CD4-positive, CD25-positive, alpha-beta regulatory T cell (primary cell): ENCODE measurements around the gene RAET1E. TPM values are rescaled to one million over a fixed set of nuclear protein-coding genes. Genes with fewer than 3 reads are reported as not detected.
"Not testable (repeated sequence)": the region's sequence is repeated elsewhere in the genome, so short reads cannot be mapped to it uniquely, and the experiment has no call there.

ENCODE experiments used
- ATAC-seq, 2 donors: fragments of 150-1000 bp; cut with Tn5 transposase; one replicate each; pipeline ENCODE4 v1.10.0; 2021; ENCODE audit warnings: low read depth in 2 of 2, moderate number of reproducible peaks in 2 of 2, moderate library complexity in 1 of 2
- DNase-seq, 3 donors: peaks; one replicate each; pipeline versions ENCODE4 v3.0.0 to v3.0.0-alpha.2; 2012 to 2022; ENCODE audit warnings: mixed read lengths in 1 of 3
- H3K27ac ChIP-seq: one replicate; pipeline ENCODE4 v1.7.0; 2013; ENCODE audit warnings: mild to moderate bottlenecking, low read length; ENCODE audit not compliant: insufficient read depth, poor library complexity, severe bottlenecking
- H3K27me3 ChIP-seq: one replicate; pipeline ENCODE4 v1.7.0; 2013; ENCODE audit warnings: low read length; ENCODE audit not compliant: control insufficient read depth, insufficient read depth
- H3K36me3 ChIP-seq: one replicate; pipeline ENCODE4 v1.7.0; 2013; ENCODE audit warnings: mild to moderate bottlenecking, low read length, moderate library complexity; ENCODE audit not compliant: control insufficient read depth, insufficient read depth
- H3K4me1 ChIP-seq: 2 replicates; pipeline ENCODE4 v1.7.0; 2013; ENCODE audit warnings: mild to moderate bottlenecking, low read length; ENCODE audit not compliant: insufficient read depth, control insufficient read depth, poor library complexity, severe bottlenecking
- H3K4me3 ChIP-seq: one replicate; pipeline ENCODE4 v1.7.0; 2013; ENCODE audit warnings: low read depth, mild to moderate bottlenecking, low read length, moderate library complexity
- H3K9me3 ChIP-seq, 2 experiments: 1 replicate in 1 of 2; 2 replicates in 1 of 2; pipeline ENCODE4 v1.7.0; 2013; ENCODE audit warnings: low read length in 2 of 2, mild to moderate bottlenecking in 1 of 2, moderate library complexity in 1 of 2; ENCODE audit not compliant: control insufficient read depth in 2 of 2
- H3K27ac Mint-ChIP-seq, 3 donors: one replicate each; pipeline ENCODE4 v1.8.0; 2020 to 2022; ENCODE audit warnings: mild to moderate bottlenecking in 3 of 3, mixed read lengths in 3 of 3, moderate library complexity in 2 of 3
- H3K27me3 Mint-ChIP-seq: one replicate; pipeline ENCODE4 v1.8.0; 2022; ENCODE audit warnings: mild to moderate bottlenecking, mixed read lengths
- H3K36me3 Mint-ChIP-seq: one replicate; pipeline ENCODE4 v1.8.0; 2020; ENCODE audit warnings: mixed read lengths
- H3K4me1 Mint-ChIP-seq, 4 donors: one replicate each; pipeline ENCODE4 v1.8.0; 2020 to 2022; ENCODE audit warnings: mixed read lengths in 4 of 4, mild to moderate bottlenecking in 1 of 4
- H3K4me3 Mint-ChIP-seq, 4 donors: one replicate each; pipeline ENCODE4 v1.8.0; 2020 to 2022; ENCODE audit warnings: mild to moderate bottlenecking in 4 of 4, mixed read lengths in 4 of 4, moderate library complexity in 3 of 4
- H3K9me3 Mint-ChIP-seq, 7 donors: one replicate each; pipeline ENCODE4 v1.8.0; 2020 to 2022; ENCODE audit warnings: mixed read lengths in 7 of 7, mild to moderate bottlenecking in 3 of 7, moderate library complexity in 2 of 7
- polyA plus RNA-seq, 4 donors: library from polyadenylated mRNA; unstranded; fragments of 300-500 nt; fragmentation: Illumina TruSeq; gene quantifications; one replicate each; pipeline ENCODE4 v1.2.3, GENCODE V29; 2021
- total RNA-seq: library from RNA; stranded (reverse); gene quantifications from one replicate; pipeline ENCODE4 v1.2.3, GENCODE V29; 2022

The RAET1E gene
- total and polyA plus RNA-seq, 5 donors from 2014 or later: not detected

DNA sequence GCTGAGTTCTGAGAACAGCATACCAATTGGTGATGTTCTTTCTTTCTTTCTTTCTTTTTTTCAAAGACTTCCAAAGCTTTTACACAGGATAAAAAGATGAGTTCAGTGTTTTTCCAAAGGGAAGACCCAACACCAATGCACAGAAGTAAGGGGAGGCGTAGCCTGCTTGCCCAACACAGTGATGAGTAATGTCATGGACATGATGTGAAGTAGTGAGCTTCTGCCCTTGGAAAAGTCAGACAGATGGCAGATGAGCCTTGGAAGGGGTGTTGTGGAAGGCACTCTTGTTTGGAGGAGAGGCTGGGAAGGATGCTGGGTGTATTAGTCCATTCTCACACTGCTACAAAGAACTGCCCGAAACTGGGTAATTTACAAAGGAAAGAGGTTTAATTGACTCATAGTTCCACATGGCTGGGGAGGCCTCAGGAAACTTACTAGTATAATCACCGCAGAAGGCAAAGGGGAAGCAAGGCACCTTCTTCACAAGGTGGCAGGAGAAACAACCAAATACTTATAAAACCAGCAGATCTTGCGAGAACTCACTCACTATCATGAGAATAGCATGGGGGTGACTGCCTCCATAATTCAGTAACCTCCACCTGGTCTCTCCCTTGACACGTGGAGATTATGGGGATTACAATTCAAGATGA is 46.3 kb downstream of the RAET1E start:
- no peaks in the 10 kb centered on the region for H3K36me3 ChIP-seq

DNA sequence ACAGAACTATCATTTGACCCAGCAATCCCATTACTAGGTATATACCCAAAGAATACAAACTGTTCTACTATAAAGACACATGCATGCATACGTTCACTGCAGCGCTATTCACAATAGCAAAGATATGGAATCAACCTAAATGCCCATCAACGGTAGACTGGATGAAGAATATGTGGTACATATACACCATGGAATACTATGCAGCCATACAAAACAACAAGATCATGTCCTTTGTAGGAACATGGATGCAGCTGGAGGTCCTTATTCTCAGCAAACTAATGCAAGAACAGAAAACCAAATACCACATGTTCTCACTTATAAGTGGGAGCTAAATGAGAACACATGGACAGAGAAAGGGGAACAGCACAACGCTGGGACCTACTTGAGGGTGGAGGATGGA is 49.6 kb downstream of the RAET1E start:
- H3K27ac Mint-ChIP-seq, H3K4me3 ChIP-seq, H3K27me3 ChIP-seq, H3K27ac ChIP-seq, H3K9me3 ChIP-seq, DNase-seq, H3K4me1 Mint-ChIP-seq, ATAC-seq, H3K36me3 ChIP-seq, H3K36me3 Mint-ChIP-seq, H3K9me3 Mint-ChIP-seq, H3K4me1 ChIP-seq, H3K4me3 Mint-ChIP-seq: not testable (repeated sequence)
- peaks cover 11% of the 10 kb centered on the region for H3K27me3 Mint-ChIP-seq

More for the DNA sequence above, 46.3 kb downstream of the RAET1E start:
- Histone ChIP-seq H3K27ac (no peak overlapping the region), H3K9me3 (no peaks in the 10 kb centered on the region), H3K27me3 (peaks cover 3% of the 10 kb centered on the region), H3K4me3 (no peak overlapping the region), H3K4me1 (peaks cover 6% of the 10 kb centered on the region)
- no peaks in the 10 kb centered on the region for H3K9me3 Mint-ChIP-seq
- ATAC-seq (no peak), DNase-seq (no peak)
- no peaks in the 10 kb centered on the region for H3K36me3 Mint-ChIP-seq
- no peak overlapping the region for H3K4me3 Mint-ChIP-seq
- H3K4me1 Mint-ChIP-seq: peaks cover 0 to 5% (median 1%) of the 10 kb centered on the region in 4 donors
- H3K27ac Mint-ChIP-seq: peak overlapping the region in 2 of 3 donors; percentile 63 to 74
- H3K27me3 Mint-ChIP-seq: peaks cover 21% of the 10 kb centered on the region

Other genes starting within 250 kb of the RAET1E start
- gene KATNA1, start 249.4 kb downstream of the RAET1E start, total RNA-seq: 22.9 TPM
- gene KATNA1, start 249.4 kb downstream of the RAET1E start, polyA plus RNA-seq: 10 to 100 TPM; 26.3 to 35.5 (median 32.0) TPM
- 40.9 TPM for gene LATS1, start 180.0 kb downstream of the RAET1E start, total RNA-seq
- gene LATS1, start 180.0 kb downstream of the RAET1E start, polyA plus RNA-seq: 10 to 100 TPM in 3 of 4 donors, 1 to 10 TPM in 1; 8.9 to 12.4 (median 12.1) TPM
- 22.4 TPM for gene NUP43, start 151.6 kb downstream of the RAET1E start, total RNA-seq
- gene NUP43, start 151.6 kb downstream of the RAET1E start, polyA plus RNA-seq: 10 to 100 TPM in 1 of 4 donors, 1 to 10 TPM in 3; 4.0 to 10.7 (median 5.6) TPM
- gene PCMT1, start 148.4 kb downstream of the RAET1E start, total RNA-seq: 44.8 TPM
- gene PCMT1, start 148.4 kb downstream of the RAET1E start, polyA plus RNA-seq: 100 to 1,000 TPM; 166 to 228 (median 175) TPM
- 0.49 TPM for gene LRP11, start 33.8 kb downstream of the RAET1E start, total RNA-seq
- gene LRP11, start 33.8 kb downstream of the RAET1E start, polyA plus RNA-seq: 1 to 10 TPM in 2 of 4 donors, under 1 TPM in 2; 0.42 to 1.3 (median 0.93) TPM
- 0.76 TPM for gene RAET1G, start 25.0 kb upstream of the RAET1E start, total RNA-seq
- gene RAET1G, start 25.0 kb upstream of the RAET1E start, polyA plus RNA-seq: not detected
- 9.7 TPM for gene ULBP2, start 43.9 kb upstream of the RAET1E start, total RNA-seq
- under 1 TPM in 1 of 4 donors, not detected in 3; 0.13 TPM for gene ULBP2, start 43.9 kb upstream of the RAET1E start, polyA plus RNA-seq
- gene ULBP1, start 65.8 kb upstream of the RAET1E start, total RNA-seq: 0.64 TPM
- not detected for gene ULBP1, start 65.8 kb upstream of the RAET1E start, polyA plus RNA-seq
- not detected for gene RAET1L, start 127.4 kb upstream of the RAET1E start, total RNA-seq
- gene RAET1L, start 127.4 kb upstream of the RAET1E start, polyA plus RNA-seq: not detected
- gene ULBP3, start 171.0 kb upstream of the RAET1E start, total RNA-seq: 1.3 TPM
- gene ULBP3, start 171.0 kb upstream of the RAET1E start, polyA plus RNA-seq: 1 to 10 TPM in 1 of 4 donors, under 1 TPM in 2, not detected in 1; 0.19 to 1.2 (median 0.72) TPM
- gene PPP1R14C, start 244.9 kb upstream of the RAET1E start, total RNA-seq: not detected
- not detected for gene PPP1R14C, start 244.9 kb upstream of the RAET1E start, polyA plus RNA-seq